Activated CD4-positive, alpha-beta T cell treated with anti-CD3 and anti-CD28 coated beads, Interleukin-2, Interleukin-4, amounts not matched to agents 100 ng/mL and 50 ng/mL, durations not matched to agents 16 hours and 8 hours (primary cell): ENCODE results near the gene ETS1.
A peak's percentile ranks its signal among the peaks of the same experiment; 100 is the strongest.

ENCODE experiments used
- DNase-seq: peaks from one replicate; pipeline ENCODE4 v3.0.0-alpha.2; 2020; ENCODE audit warnings: low spot score

The ETS1 gene

DNA sequence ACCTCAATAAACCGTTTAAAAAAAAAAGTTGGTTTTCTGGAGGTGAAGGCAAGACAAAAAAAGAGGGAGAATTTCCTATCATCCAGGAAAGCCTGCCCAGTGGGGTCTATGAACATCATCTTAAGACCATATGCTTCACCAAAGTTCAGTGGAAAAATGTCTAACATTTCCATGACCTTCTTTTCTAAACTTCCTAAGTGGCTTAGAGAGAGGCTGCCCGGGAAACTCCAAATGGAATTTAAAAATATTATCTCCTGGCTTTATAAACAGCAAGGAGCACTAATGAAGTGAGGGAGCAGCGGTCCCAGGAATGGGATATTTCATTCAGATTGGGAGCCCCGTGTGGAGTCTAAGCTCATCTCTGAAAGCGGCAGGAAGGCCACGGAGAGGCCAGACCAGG is 46.9 kb downstream of the ETS1 start:
- no peak for DNase-seq

GRCh38 chr11:128536506-128536905 is 50.9 kb downstream of the ETS1 start:
- no peak for DNase-seq

- no peak for DNase-seq
Measured at GRCh38 chr11:128535468-128536457, 51.6 kb downstream of the ETS1 start.

- DNase-seq, result no peak
Measured at GRCh38 chr11:128533472-128533871, 53.9 kb downstream of the ETS1 start.

DNA sequence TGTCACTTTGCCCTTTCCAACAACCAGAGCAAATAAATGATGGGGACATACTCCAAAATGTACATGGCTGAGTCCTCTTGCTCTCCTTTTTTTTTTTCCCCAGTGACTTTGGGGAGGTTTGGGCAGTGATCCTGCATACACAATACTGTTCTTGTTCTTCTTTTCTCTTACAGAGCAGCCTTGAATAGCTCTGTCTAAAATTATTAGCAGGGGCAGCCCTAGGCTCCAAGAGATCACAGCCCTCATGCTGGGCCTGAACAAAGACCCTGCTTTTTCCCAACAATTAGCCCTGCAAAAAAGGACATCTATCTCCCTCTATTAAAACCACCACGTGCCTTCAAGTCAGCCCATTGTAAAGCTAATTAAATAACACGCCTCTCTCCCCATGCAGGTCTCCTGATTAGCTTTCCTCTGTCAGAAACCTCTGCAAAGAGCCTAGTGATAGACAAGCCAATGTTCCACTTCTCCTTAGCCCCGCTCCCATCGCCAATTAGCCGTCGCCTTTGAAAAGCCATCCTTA is 54.7 kb downstream of the ETS1 start:
- DNase-seq, result no peak

GRCh38 chr11:128532016-128532571 is 55.3 kb downstream of the ETS1 start:
- no peak for DNase-seq

DNA sequence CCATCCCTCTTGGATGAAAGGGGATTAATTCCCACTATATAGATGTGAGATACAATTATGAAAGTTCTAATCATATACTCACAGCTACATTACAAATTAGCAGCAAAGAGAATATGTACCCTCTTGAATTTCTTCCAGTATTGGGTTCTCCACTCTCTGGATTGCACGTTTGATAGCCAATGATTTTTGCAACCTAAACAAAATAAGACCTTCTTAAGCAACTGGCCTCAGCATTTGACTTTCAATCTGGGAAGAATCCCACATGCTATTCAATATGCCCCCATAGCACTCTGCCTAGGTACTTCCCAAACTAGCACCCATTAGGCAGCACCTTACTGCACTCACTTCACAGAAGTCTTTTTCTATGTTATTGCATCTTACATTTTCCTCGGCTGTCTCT is 55.8 kb downstream of the ETS1 start:
- no peak for DNase-seq

DNA sequence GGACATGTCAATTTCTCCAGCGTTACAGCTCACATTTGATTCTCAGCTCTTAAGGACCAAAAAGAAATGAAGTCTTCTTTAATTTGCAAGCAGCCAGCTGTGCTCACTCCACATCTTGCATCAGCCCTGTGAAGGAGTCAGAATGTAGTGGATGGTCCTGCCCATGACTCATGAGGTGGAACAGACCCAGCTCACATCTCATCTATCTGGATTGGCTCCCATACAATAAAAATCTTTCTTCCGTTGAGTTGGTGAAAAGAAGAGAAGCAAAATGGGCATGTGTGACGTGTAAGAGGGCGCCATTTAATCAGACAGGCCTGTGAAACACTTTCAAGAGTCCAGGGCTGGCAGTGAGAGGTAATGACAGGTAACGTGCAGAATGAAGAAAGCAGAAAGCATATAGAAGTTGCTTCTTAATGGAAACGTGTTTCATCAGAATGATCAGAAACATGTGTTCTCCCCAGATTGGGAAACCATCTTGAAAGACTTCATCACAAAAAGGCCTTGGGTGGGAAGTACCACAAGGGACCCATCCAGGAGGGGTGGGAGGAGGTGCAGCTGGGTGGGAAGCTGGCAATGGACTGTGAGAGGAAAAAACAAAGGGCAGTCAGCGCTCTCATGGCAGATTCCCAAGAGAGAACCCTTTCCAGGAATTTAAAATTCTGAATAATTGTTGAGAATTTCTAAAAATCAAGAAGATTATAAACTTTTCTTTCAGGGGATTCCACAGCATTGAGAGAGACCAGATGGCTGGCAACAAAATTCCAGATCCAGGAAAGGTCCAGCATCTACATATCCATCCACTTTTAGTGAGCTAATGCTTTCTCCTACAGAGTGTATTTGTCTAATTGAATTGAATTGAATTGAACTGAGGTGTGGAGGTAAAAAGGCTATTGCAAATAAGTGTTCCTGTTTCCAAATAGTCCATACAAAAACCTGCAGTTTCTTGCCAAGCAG is 57.0 kb downstream of the ETS1 start:
- no peak for DNase-seq

GRCh38 chr11:128528294-128528693 is 59.1 kb downstream of the ETS1 start:
- no peak for DNase-seq

- no peak for DNase-seq
Measured at GRCh38 chr11:128527046-128527445, 60.3 kb downstream of the ETS1 start.

DNA sequence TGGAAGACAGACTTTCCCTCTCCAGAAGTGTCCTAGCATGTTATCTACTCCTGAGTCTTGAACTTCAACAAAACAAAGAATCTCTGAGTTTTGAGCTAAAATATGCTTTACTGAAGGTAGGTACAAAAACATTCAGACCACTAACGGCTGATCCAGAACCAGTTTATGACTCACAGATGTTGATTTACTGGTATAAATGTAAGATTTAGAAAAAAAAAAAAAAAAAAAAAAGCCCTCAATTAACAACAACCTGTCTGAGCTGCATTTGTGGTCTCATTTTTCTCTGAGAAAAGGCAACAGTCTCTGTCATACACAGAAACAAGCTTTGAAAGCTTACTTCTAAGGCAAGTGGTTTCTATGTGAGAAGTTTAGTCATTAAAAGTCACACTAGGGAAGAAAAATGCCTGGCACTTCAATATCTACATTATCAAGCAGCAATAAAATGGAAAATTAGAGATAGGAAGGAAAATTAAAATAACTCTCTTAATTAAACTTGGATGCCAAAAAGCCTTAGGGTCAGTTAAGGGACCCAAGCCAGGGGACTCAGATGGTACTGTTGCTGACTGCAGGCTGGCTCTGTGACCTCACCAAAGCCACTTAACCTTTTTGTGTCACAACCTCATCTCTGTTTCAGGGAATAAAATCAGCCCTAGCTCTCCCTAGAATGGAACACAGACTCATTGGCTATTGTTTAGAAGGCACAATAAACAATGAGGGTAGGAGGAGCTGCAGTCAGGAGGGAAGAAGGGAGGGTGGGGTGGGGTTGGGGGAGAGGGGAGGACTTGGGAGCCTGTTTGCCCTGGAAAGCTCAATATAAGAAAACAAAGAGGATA is 61.7 kb downstream of the ETS1 start:
- peak; percentile 87 for DNase-seq

GRCh38 chr11:128524172-128524571 is 63.2 kb downstream of the ETS1 start:
- DNase-seq, result no peak

- no peak for DNase-seq
Measured at GRCh38 chr11:128523641-128524040, 63.7 kb downstream of the ETS1 start.

DNA sequence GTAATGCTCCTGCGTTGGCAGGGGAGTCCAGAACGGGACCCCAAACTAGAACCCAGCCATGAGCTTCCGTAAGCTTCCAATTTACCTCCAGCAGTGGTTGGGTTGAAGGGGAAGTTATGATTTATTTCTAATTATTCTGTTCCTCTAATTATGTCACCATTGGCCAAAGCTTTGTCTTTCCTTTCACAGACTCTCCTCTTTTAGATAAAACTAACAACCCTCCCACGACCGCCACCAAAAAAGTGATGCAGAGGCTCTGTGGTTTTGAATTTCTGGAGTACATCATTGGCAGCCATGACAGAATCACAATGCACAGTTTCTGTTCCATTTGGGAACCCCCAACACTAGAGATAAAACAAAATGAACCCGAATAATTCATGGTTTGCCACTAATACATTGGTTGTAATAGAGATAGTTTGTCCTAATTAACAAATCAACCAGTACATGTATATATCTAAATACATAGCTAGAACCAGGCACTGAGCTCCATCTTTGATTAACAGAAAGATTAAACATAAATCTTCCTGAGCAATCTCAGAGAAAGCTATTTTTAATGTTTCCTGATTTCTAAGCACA is 64.3 kb downstream of the ETS1 start:
- DNase-seq, result peak; percentile 64

DNA sequence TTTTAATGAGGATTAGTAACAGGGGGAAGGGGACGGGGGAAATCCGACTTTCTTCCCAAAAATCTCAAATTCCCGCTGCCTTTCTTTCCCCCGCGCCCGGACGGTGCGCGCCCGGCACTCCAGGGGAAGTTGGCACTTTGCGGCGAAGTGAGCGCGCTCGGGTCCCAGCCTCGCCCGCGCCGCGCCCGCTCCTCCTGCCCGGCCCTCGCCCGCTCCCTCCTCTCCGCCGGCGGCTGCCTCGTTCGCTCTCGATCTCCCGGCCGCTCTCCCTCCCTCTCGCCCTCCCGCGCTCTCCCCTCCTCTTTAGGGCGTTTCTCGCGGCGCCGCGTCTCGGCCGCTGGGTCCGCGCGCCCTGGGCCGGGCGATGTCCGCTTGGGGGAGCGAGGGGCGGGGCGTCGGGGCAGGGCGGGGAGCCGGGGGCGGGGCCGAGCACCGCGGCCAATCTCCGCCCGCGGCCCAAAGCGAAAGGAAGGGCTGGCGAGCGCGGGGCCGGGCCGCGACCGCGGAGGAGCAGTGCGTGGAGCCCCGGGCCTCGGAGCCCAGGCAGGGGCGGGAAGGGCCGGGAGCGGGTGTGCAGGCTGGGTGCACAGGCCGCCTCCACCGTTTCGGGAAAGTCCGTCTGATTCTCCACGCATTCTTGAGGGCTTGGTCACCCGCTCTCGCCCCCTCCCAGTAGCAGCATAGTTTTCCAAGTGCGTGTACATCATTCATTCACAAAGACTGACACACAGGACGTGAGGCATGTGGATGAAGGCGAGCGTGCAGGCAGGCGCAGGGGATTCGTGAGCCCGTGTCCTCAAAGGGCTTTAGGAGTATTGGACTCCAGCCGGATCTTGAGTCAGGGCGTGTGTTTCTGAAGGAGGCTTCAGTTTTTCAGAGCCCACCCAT is 65.1 kb downstream of the ETS1 start:
- DNase-seq, result peak; percentile 95

DNA sequence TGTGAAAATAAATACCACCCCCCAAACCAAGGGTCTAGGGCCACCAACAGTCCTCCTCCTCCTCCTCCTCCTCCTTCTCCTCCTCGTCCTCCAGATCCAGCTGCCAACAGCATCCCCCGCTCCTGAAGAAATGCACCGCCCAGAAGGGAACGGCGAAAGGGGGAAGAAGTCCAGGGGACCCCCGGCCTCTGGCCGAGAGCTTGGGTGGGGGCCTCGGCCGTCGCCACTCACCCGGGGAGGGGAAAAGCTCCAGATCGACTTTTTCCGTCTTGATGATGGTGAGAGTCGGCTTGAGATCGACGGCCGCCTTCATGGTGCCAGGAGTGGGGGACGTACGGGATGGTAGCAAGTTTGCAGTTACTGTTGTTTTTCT is 65.7 kb downstream of the ETS1 start:
- DNase-seq, result peak; percentile 25

- peak; percentile 28 for DNase-seq
Measured at GRCh38 chr11:128520888-128521681, 66.3 kb downstream of the ETS1 start.

DNA sequence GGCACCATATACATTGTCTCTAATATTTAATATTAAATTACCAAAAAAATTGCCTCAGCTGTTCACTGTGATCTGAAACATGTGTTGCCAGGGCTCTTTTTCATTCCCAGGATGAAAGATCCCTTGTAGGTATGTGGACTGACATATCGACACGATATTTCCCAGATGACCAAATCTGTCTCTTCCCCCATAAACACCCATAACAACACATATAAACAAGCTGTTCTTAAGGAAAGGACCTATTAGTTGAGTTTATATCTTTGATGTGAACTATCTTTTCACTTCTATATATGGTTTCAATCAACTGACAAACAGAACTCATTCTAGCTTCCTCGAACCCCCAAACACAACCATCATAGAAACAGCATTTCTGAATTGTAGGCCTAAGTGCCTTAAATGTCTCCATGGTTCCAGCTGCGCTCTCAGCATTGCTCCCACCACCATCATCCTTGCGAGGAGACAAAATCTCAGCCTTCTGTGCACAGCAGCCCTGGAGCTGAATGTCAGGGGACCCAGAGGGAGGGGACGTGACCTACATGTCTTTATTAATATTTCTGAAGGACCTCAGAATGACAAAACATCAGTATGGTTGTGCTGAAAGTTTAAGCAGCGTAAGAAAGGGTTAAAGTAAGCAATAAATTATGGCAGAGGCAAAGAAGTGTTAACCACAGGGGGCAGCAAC is 67.0 kb downstream of the ETS1 start:
- peak; percentile 33 for DNase-seq
